Measurements from ENCODE around the gene ZCRB1. TPM values are rescaled to one million over a fixed set of nuclear protein-coding genes. Genes with fewer than 3 reads are reported as not detected.
A peak's percentile ranks its signal among the peaks of the same experiment; 100 is the strongest.
"Not testable (repeated sequence)": the region's sequence is repeated elsewhere in the genome, so short reads cannot be mapped to it uniquely, and the experiment has no call there.

Gene ZCRB1
- total RNA-seq, 1 donor from 2014 or later = 65.7 TPM

GRCh38 chr12:42336286-42336685 is 10.4 kb upstream of the ZCRB1 start:
- Mint-ChIP-seq H3K27ac (ENCODE audit: unreplicated experiment) (no peak overlapping the region), H3K4me1 (ENCODE audit: unreplicated experiment) (peaks cover 3% of the 10 kb centered on the region), H3K27me3 (ENCODE audit: unreplicated experiment) (no peaks in the 10 kb centered on the region), H3K36me3 (ENCODE audit: unreplicated experiment) (peaks cover 18% of the 10 kb centered on the region), H3K4me3 (ENCODE audit: unreplicated experiment) (no peak overlapping the region), H3K9me3 (ENCODE audit: unreplicated experiment) (no peaks in the 10 kb centered on the region)
- no peak for TF ChIP-seq CTCF (IDR thresholded peaks at IDR 0.05)
- no peak for DNase-seq (ENCODE audit: extremely low spot score, unreplicated experiment)

GRCh38 chr12:42332301-42333285 is 6.7 kb upstream of the ZCRB1 start:
- no peak overlapping the region for H3K27ac Mint-ChIP-seq (ENCODE audit: unreplicated experiment)
- TF ChIP-seq CTCF (IDR thresholded peaks at IDR 0.05) = peak; percentile 73
- DNase-seq (ENCODE audit: extremely low spot score, unreplicated experiment) = no peak
- no peaks in the 10 kb centered on the region for H3K9me3 Mint-ChIP-seq (ENCODE audit: unreplicated experiment)
- peaks cover 14% of the 10 kb centered on the region for H3K4me1 Mint-ChIP-seq (ENCODE audit: unreplicated experiment)
- H3K27me3 Mint-ChIP-seq (ENCODE audit: unreplicated experiment) = no peaks in the 10 kb centered on the region
- H3K4me3 Mint-ChIP-seq (ENCODE audit: unreplicated experiment) = no peak overlapping the region
- peaks cover 6% of the 10 kb centered on the region for H3K36me3 Mint-ChIP-seq (ENCODE audit: unreplicated experiment)

- DNase-seq (ENCODE audit: extremely low spot score, unreplicated experiment); H3K4me3 Mint-ChIP-seq (ENCODE audit: unreplicated experiment); H3K9me3 Mint-ChIP-seq (ENCODE audit: unreplicated experiment); H3K36me3 Mint-ChIP-seq (ENCODE audit: unreplicated experiment); H3K27ac Mint-ChIP-seq (ENCODE audit: unreplicated experiment); H3K27me3 Mint-ChIP-seq (ENCODE audit: unreplicated experiment): not testable (repeated sequence)
- peaks cover 26% of the 10 kb centered on the region for H3K4me1 Mint-ChIP-seq (ENCODE audit: unreplicated experiment)
These were observed 4.2 kb upstream of the ZCRB1 start for GRCh38 chr12:42330097-42330496.

- H3K27ac Mint-ChIP-seq (ENCODE audit: unreplicated experiment) = peak overlapping the region; percentile 97
- peaks cover 28% of the 10 kb centered on the region for H3K4me1 Mint-ChIP-seq (ENCODE audit: unreplicated experiment)
- H3K36me3 Mint-ChIP-seq (ENCODE audit: unreplicated experiment) = peaks cover 2% of the 10 kb centered on the region
- no peaks in the 10 kb centered on the region for H3K27me3 Mint-ChIP-seq (ENCODE audit: unreplicated experiment)
- no peaks in the 10 kb centered on the region for H3K9me3 Mint-ChIP-seq (ENCODE audit: unreplicated experiment)
- H3K4me3 Mint-ChIP-seq (ENCODE audit: unreplicated experiment) = peak overlapping the region; percentile 98
- DNase-seq (ENCODE audit: extremely low spot score, unreplicated experiment) = no peak
- no peak for TF ChIP-seq CTCF (IDR thresholded peaks at IDR 0.05)
These were observed 1.3 kb upstream of the ZCRB1 start for GRCh38 chr12:42327227-42327590.

- DNase-seq (ENCODE audit: extremely low spot score, unreplicated experiment) = no peak
- peaks cover 28% of the 10 kb centered on the region for H3K4me1 Mint-ChIP-seq (ENCODE audit: unreplicated experiment)
- H3K27ac Mint-ChIP-seq (ENCODE audit: unreplicated experiment) = peak overlapping the region; percentile 97
- no peak for TF ChIP-seq CTCF (IDR thresholded peaks at IDR 0.05)
- peak overlapping the region; percentile 98 for H3K4me3 Mint-ChIP-seq (ENCODE audit: unreplicated experiment)
- no peaks in the 10 kb centered on the region for H3K27me3 Mint-ChIP-seq (ENCODE audit: unreplicated experiment)
- H3K36me3 Mint-ChIP-seq (ENCODE audit: unreplicated experiment) = peaks cover 6% of the 10 kb centered on the region
- H3K9me3 Mint-ChIP-seq (ENCODE audit: unreplicated experiment) = no peaks in the 10 kb centered on the region
These were observed 790 bp upstream of the ZCRB1 start for GRCh38 chr12:42326541-42327226.

Data from osteocyte (in vitro differentiated cells).